Occipital lobe (tissue), 2 donors: ENCODE results near the gene VIPR2. TPM values are rescaled to one million over a fixed set of nuclear protein-coding genes. Genes with fewer than 3 reads are reported as not detected.
"Not testable (repeated sequence)": the region's sequence is repeated elsewhere in the genome, so short reads cannot be mapped to it uniquely, and the experiment has no call there.

Experiments
- DNase-seq: peaks from one replicate; lab custom pipeline; 2025; lab: John Stamatoyannopoulos, UW
- total RNA-seq: library from RNA; depleted of rRNA; stranded (reverse); fragments of >200 nt; gene quantifications from one replicate; pipeline ENCODE4 v1.2.3, GENCODE V29; 2014

Gene VIPR2
- total RNA-seq, 1 donor from 2014 or later = 0.47 TPM

DNA sequence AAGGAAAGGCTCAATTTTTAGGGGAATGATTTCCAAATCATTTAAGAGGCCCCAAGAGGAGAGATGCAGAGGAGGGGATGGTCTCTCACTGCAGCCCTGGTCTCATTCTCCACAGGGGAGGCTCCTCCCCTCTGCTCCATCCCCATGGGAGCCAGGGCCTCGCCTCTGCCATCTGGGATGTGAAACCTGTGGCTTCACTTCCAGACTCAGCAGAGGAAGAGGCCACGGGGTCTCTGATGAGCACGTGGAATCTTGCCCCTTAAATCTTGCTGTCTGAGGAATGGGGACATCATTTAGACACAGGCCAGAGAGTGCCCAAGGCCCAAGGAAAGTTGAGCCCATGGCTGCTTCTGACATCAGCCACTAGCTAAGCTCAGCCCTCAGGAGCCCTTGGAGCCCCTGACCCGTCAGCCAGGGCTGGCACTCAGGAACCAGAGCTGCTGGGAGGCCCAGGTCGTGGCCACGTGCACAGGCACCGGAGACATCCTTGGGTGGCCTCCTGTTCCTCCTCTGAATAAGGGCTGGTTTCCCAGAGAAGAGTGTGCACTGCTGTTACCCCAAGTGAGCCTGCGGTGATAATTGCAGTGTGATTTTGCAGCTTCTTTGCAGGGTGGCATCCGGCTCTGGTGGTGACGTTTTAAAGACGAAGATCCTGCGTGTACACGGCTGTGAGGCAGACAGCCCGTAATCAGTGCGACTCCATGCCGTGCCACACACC, 50.5 kb downstream of the VIPR2 start:
- DNase-seq = no peak

GRCh38 chr7:159093351-159093971, 51.2 kb downstream of the VIPR2 start:
- DNase-seq = no peak

- DNase-seq = no peak
Measured at GRCh38 chr7:159092701-159093121, 52.0 kb downstream of the VIPR2 start.

DNA sequence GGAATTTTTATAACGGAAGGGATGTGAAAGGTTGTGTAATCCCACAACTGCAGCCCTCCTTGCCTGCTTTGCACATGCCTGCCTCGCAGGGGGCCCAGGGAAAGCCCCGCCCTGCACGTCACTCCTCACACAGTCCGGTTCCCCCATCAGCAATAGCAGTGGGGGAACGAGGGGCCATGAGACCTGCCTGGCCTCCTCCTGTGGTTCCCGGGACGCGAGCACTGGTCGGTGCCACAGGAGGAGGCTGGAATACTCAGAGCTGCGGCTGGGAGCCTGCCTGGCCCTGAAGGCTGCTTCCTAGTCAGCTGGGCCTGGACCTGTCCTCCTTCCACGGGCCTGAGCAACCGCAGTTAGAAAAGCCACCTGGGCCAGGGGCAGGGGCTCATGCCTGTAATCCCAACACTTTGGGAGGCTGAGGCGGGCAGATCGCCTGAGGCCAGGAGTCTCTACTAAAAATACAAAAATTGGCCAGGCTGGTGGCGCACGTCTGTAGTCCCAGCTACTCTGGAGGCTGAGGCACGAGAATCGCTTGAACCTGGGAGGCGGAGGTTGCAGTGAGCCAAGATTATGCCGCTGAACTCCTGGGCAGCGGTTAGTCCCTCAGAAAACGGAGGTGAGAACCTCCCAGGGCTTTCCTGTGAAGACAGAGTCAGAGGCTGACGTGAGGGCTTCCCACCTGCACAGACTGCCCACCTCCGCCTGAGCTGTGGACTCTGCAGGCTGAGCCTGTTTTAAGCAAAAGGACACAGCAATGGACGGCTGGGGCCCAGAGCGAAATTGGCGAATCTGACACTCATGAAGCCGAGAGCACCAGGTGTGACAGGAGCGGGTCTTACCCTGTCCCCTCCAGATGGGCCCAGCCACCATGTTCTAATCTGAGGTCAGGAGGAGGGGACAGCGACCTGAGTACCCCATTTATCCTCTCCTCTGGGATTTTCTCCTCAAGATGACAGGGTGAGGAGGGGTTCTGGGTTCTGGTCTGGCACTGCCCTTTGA, 52.9 kb downstream of the VIPR2 start:
- DNase-seq = no peak

- DNase-seq = no peak
Measured at GRCh38 chr7:159091041-159091440, 53.6 kb downstream of the VIPR2 start.

DNA sequence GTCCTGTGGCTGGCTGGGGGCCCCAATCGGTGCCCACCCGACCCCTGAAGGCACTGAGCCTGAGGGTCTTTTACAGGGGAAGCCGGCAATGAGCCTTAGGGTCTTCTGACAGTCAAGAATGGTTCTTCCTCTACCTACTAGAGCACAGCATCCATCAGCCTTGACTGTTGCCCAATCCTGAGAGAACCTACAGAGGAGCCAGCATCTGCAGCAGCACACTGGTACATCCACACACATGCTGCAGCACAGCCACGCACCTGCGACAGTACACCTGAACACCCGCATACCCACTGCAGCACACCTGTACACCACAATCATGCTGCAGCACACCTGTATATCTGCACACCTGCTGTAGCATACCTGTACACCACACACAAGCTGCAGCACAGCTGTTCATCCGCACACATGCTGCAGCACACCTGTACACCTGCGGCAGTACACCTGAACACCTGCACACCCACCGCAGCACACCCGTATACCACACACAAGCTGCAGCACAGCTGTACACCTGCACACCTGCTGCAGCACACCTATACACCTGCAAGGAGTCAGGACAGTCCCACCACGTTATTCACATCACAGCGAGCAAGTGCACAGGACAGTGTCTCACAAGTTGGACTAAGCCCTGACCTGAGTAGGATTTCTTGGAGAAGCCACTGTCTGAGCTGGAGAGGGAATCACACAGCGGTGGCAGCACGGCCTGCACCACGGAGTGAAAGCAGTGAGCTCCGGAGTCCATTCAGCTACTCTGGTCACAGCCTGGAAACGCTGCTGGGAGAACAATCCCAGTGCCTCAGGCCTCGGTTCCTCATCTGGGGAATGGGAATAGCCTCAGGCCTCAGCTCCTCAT, 56.4 kb downstream of the VIPR2 start:
- DNase-seq = no peak

- DNase-seq = no peak
Measured at GRCh38 chr7:159086301-159086925, 58.3 kb downstream of the VIPR2 start.

DNA sequence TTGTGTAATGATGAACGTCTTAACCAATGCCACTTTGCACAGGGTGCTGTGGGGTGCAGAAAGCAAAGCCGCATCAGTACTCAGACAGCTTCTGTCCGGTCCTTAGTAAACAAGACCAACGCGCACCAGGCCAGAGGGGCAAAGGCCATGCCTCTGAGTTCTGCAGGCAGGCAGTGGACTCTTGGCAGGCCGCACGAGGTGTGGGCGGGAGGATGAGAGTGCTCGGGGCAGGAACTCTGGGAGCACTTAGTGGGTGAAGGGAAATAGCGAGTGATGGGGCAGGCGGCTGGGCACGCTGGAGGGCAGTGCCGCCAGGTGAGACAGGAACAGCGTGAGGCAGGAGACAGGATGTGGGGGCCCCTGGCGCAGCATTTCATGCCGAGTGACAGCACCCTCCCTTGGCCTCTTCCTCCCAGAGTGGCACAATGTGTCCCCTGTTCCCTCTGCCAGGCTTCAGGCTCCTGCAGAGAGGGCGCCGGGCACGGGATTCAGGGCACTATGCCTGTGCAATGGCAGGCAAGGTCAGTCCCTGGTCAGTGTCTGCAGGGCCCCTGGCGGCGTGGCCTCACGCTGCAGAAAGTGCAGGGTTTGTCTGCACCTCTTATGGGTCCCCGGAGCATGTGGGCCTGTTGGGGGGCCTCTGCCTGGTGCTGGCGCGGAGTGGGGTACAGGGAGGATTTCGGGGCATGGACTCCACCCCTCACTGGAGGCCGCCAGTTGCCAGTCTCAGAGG, 60.4 kb downstream of the VIPR2 start:
- DNase-seq = no peak

- DNase-seq = no peak
Measured at GRCh38 chr7:159083698-159084068, 61.0 kb downstream of the VIPR2 start.

DNA sequence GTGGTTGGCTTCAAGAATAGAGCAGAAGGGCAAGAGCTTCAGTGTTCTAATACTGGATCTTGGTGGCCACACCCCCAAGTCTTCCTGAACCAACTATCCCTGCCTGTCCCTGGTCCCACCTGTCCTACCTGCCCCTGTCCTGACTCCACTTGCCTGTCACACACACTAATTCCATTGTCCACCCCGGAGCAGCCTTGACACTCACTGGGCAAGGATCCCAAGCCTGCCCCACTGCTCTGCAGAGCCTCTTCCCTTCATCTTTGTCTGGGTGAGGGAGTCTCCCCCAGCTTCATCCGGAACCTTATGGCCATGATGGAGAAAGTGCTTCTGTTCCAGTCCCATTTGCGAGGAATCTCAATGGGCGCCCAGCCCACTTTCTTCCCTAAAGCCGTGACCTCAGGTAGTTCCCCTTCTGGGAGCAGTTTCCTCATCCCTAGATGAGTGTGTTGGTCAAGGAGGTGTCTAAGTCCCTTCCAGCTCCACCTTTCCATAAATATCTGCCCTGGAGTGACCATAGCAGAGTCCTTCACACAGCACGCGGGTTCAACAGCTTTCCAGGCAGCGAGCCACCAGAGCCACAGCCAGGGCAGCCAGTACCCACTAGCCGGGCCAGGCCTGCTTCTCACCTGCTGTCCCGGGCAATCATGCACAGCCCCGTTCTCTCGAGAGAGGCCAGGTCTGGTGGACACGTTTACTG, 61.5 kb downstream of the VIPR2 start:
- no peak for DNase-seq

- DNase-seq = not testable (repeated sequence)
Measured at GRCh38 chr7:159082075-159082474, 62.6 kb downstream of the VIPR2 start.

GRCh38 chr7:159078911-159079270, 65.8 kb downstream of the VIPR2 start:
- no peak for DNase-seq

- no peak for DNase-seq
Measured at GRCh38 chr7:159078193-159078910, 66.3 kb downstream of the VIPR2 start.

DNA sequence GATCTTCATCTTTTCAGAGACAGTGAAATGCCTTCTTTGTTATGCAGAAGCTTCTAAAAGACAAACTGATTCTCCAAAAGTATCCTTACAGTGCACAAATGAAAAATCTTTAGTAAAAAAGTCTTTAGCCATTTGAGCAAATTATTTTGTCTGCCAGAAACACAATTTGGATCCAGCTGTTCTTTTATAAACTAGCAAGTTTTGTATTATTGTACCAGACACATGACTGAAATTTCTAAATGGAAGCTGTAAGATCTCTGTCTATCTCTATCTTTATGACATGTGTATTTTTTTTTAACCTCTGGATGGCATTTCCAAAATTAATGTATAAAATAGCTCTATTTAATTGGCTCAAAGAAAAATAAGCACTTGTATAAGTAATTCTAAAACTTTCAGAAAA, 68.3 kb downstream of the VIPR2 start:
- DNase-seq = no peak

DNA sequence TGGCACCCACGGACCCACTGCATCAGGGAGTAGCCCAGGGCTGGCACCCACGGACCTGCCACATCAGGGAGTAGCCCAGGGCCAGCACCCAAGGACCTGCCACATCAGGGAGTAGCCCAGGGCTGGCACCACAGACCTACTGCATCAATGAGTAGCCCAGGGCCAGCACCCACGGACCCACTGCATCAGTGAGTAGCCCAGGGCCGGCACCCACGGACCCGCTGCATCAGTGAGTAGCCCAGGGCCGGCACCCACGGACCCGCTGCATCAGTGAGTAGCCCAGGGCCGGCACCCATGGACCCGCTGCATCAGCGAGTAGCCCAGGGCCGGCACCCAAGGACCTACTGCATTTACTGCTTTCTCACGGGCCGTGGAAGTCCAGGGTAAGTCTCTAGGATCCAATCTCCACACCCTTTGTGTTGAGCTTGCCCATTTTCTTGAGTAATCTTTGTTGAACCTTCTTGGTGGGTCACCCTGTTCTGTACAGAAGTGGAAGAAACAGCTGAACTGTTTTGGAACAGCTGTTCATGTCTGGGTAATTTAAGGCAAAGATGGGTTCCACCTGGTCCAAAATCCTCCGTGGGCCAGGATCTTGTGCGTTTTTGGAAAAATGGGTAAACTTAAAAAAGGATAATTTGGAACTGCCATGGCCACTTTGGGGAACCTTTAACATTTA, 69.0 kb downstream of the VIPR2 start:
- DNase-seq = no peak

- no peak for DNase-seq
Measured at GRCh38 chr7:159071260-159071659, 73.4 kb downstream of the VIPR2 start.

DNA sequence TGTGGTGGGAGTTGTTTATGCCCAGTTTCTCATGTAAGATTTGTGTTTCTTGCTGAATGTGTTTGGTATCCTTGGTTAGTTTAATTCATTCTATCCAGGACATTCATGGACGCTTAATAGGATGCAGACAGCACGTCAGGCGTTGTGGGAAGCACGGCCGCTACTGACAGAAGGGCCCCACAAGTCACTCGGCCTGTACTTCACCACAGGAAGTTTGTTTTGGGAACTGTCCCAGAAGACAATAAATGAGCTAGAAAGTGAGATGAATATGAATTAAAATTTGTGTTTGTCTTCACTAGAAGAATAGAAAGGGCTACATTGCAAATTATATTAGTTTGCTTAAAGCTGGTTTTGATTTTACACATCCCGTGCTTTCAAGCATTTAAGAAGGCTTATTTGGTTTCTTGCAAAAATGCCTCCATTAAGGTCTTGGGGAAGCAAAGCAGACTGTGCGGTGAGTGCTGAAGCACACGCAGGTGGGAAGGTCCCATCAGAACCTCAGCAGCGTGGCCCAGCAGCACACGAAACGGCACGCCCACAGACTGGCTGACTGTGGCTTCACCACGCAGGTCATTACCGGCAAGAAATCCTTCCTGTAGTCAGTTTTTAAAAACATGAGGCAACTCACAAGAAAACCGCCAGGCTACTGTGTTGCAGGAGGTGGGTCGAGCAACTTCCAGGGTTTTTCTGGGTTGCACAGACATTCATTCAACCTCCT, 74.1 kb downstream of the VIPR2 start:
- no peak for DNase-seq
